K562 (cell line): Measurements from ENCODE around the gene P2RY11. TPM values are rescaled to one million over a fixed set of nuclear protein-coding genes. Genes with fewer than 3 reads are reported as not detected.

Source experiments
- BHLHE40 ChIP-seq: IDR thresholded peaks from 2 replicates; pipeline ENCODE4 v1.6.1; 2011; ENCODE audit warnings: low read length, improper control_type of control experiment
- CUX1 ChIP-seq: fragments of 200-800 bp; sonication (Bioruptor generic); IDR thresholded peaks from 2 replicates; pipeline ENCODE4 v1.6.1; 2016; ENCODE audit warnings: missing genetic modification characterization, missing compliant biosample characterization
- ESRRB ChIP-seq: fragments of 250-450 bp; sonication (Bioruptor Pico); IDR thresholded peaks from 2 replicates; pipeline ENCODE4 v1.5.0; 2020; ENCODE audit warnings: mild to moderate bottlenecking, moderate library complexity, borderline replicate concordance
- HLTF ChIP-seq: fragments of 450-650 bp; IDR thresholded peaks from 2 replicates; pipeline ENCODE4 v1.6.1; 2016
- KAT8 ChIP-seq: fragments of 450-650 bp; IDR thresholded peaks from 2 replicates; pipeline ENCODE4 v1.6.1; 2016; ENCODE audit warnings: low read depth, mild to moderate bottlenecking
- MBD2 ChIP-seq: sonication (generic); IDR thresholded peaks from 2 replicates; pipeline ENCODE4 v1.6.1; 2016; ENCODE audit warnings: low read depth, borderline replicate concordance
- NR2C2 ChIP-seq, 2 experiments: fragments of 200-800 bp in 1 of 2; sonication (Bioruptor generic) in 1 of 2; sonication (generic) in 1 of 2; formaldehyde crosslinking in 1 of 2; IDR thresholded peaks; 2 replicates each; pipeline versions ENCODE4 v1.6.1 to v1.8.0; 2016 to 2022; ENCODE audit warnings: mild to moderate bottlenecking in 1 of 2, missing compliant biosample characterization in 1 of 2, missing genetic modification characterization in 1 of 2, missing genetic modification reagents in 1 of 2
- PREB ChIP-seq: sonication (generic); formaldehyde crosslinking; IDR thresholded peaks from 2 replicates; pipeline ENCODE4 v1.8.1; 2023; ENCODE audit warnings: mild to moderate bottlenecking, missing genetic modification reagents
- RBM15 ChIP-seq: fragments of 200-400 bp; formaldehyde crosslinking; IDR thresholded peaks from 2 replicates; pipeline ENCODE4 v1.6.1; 2018; ENCODE audit warnings: mild to moderate bottlenecking, low read length, moderate library complexity; ENCODE audit not compliant: insufficient read depth
- SFPQ ChIP-seq: fragments of 200-400 bp; formaldehyde crosslinking; IDR thresholded peaks from 2 replicates; pipeline ENCODE4 v1.6.1; 2017; ENCODE audit warnings: mild to moderate bottlenecking, low read depth, low read length, moderate library complexity
- SRF ChIP-seq, 2 experiments: fragments of 250-450, 450-650 bp in 1 of 2; sonication (Bioruptor Pico) in 1 of 2; sonication (generic) in 1 of 2; formaldehyde crosslinking; IDR thresholded peaks; 2 replicates each; pipeline versions ENCODE4 v1.5.0 to v1.5.1; 2020 to 2022; ENCODE audit warnings: mild to moderate bottlenecking in 1 of 2, missing genetic modification reagents in 1 of 2
- ZNF184 ChIP-seq: sonication (generic); formaldehyde crosslinking; IDR thresholded peaks from 2 replicates; pipeline ENCODE4 v1.5.0; 2020; ENCODE audit warnings: missing genetic modification reagents
- ZNF444 ChIP-seq: fragments of 250-450 bp; sonication (Bioruptor Pico); IDR thresholded peaks from 2 replicates; pipeline ENCODE4 v1.4.0; 2020; ENCODE audit warnings: mild to moderate bottlenecking, moderate library complexity
- polyA plus RNA-seq, 8 experiments: library from polyadenylated mRNA; depleted of rRNA in 4 of 8; stranded (reverse) in 5 of 8; unstranded in 3 of 8; fragments of >200 nt; fragmentation: Nextera tagmentation in 2 of 8; fragmentation: Illumina TruSeq in 1 of 8; extraction: Ambion mirVana in 2 of 8; extraction: Trizol in 1 of 8; gene quantifications; 2 replicates each; pipeline versions ENCODE4 v1.2.1 to v1.2.3, GENCODE V29; 2011 to 2014; ENCODE audit warnings: inconsistent platforms in 1 of 8, missing spikeins in 1 of 8
- total RNA-seq, 7 experiments: library from RNA; depleted of rRNA in 6 of 7; stranded (reverse); fragments of >200 nt in 6 of 7; fragmentation: Illumina TruSeq in 2 of 7; extraction: Trizol in 2 of 7; gene quantifications; 2 replicates each; pipeline versions ENCODE4 v1.2.1 to v1.2.3, GENCODE V29; 2011 to 2021; ENCODE audit warnings: low replicate concordance in 1 of 7
- TF ChIP-seq, protein P1 (sequence below): fragments of 250-450 bp; sonication (Bioruptor Pico); IDR thresholded peaks from 2 replicates; pipeline ENCODE4 v1.5.1; 2021; ENCODE audit warnings: mild to moderate bottlenecking

The P2RY11 gene
- total and polyA plus RNA-seq, 9 of the 15 experiments (the other 6 are each of a cell fraction or from before 2014, with no cell fraction given): 0.03 to 10.1 (median 1.5) TPM

DNA sequence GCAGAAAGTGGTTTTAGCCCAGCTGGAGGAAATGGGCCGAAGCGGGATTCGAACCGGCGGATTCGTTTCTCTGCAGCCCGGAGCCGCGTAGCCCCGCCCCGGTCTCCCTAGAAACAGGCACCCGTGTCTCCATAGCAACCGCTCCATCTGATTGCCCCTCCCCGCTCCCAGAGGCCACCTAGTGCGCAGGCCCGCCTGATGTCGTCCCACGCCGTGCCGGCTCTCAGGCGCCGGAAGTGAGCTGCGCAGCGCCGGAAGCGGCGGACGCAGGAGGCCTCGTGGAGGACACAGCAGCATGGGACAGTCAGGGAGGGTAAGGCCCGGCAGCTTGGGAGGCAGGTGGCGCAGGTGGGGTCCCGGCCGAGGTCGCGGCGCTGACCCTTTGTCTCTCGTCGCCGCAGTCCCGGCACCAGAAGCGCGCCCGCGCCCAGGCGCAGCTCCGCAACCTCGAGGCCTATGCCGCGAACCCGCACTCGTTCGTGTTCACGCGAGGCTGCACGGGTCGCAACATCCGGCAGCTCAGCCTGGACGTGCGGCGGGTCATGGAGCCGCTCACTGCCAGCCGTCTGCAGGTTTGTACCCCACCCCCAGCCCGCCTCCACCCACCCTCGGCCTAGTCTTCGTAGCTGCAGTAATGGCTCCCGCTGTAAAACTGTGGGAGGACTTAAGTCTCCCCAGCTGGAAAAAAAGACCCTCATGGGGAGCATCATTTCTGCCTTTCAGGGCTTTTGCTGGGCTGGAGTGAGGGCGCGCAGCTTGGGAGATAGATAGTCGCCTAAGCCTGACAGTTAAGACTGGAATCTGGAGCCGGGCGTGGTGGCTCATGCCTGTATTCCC lies 5.2 kb upstream of the P2RY11 start, which contains the start of gene PPAN (continued):
- no peak for TF ChIP-seq CUX1 (CRISPR knock-in tag)
- no peak for TF ChIP-seq KAT8
- TF ChIP-seq HLTF: no peak
- TF ChIP-seq ZNF444 (CRISPR knock-in tag): no peak
- no peak for TF ChIP-seq ZNF184
- TF ChIP-seq PREB (CRISPR knock-in tag): no peak
- peak; percentile 66 for TF ChIP-seq BHLHE40
- no peak for TF ChIP-seq SRF (CRISPR knock-in tag; IDR thresholded peaks at IDR 0.05)
- TF ChIP-seq RBM15: no peak
- peak; percentile 74; the same call in 1 of the 2 replicates for TF ChIP-seq MBD2
- no peak for TF ChIP-seq SFPQ
- TF ChIP-seq, protein P1, sequence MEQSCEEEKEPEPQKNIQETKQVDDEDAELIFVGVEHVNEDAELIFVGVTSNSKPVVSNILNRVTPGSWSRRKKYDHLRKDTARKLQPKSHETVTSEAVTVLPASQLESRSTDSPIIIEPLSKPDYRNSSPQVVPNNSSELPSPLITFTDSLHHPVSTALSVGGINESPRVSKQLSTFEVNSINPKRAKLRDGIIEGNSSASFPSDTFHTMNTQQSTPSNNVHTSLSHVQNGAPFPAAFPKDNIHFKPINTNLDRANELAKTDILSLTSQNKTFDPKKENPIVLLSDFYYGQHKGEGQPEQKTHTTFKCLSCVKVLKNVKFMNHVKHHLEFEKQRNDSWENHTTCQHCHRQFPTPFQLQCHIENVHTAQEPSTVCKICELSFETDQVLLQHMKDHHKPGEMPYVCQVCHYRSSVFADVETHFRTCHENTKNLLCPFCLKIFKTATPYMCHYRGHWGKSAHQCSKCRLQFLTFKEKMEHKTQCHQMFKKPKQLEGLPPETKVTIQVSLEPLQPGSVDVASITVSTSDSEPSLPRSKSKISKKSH (CRISPR knock-in tag): no peak
- TF ChIP-seq NR2C2 (CRISPR knock-in tag; IDR thresholded peaks at IDR 0.05): peak; percentile 62; the same call in 1 of the 2 replicates
- peak; percentile 51 for TF ChIP-seq NR2C2 (tag; IDR thresholded peaks at IDR 0.05)
- no peak for TF ChIP-seq ESRRB (CRISPR knock-in tag)
